ENCODE measurements around the gene SLC9B1.
"Not testable (repeated sequence)": the region's sequence is repeated elsewhere in the genome, so short reads cannot be mapped to it uniquely, and the experiment has no call there.

Gene SLC9B1

DNA sequence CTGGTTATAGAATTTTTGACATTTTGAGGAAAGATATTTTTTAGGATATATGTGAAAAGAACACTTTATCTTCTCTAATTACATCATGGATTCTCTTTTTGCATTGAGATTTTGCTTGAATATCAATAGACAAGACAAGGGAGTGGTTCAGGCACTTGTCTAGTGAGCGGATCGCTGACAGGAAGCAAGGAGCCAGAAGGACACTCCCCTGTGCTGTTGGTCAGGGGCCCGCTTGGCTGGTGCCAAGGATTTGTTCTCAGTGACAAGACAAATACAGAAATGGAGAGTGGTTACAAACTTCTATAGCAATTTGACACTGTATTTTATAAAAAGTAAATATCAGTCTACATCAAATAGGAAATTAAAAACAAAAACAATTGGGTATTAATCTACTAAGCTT is 60.0 kb downstream of the SLC9B1 start:
- Mint-ChIP-seq H3K27me3 (no peaks in the 10 kb centered on the region), H3K36me3 (peaks cover 27% of the 10 kb centered on the region), H3K27ac (no peak overlapping the region), H3K9me3 (peaks cover 11% of the 10 kb centered on the region), H3K4me3 (no peak overlapping the region), H3K4me1 (no peaks in the 10 kb centered on the region)
- ATAC-seq = no peak

GRCh38 chr4:102945066-102945465 is 74.4 kb downstream of the SLC9B1 start:
- H3K4me1 Mint-ChIP-seq = no peaks in the 10 kb centered on the region
- no peak overlapping the region for H3K27ac Mint-ChIP-seq
- peaks cover 12% of the 10 kb centered on the region for H3K9me3 Mint-ChIP-seq
- H3K36me3 Mint-ChIP-seq = peaks cover 36% of the 10 kb centered on the region
- no peak for ATAC-seq
- H3K27me3 Mint-ChIP-seq = no peaks in the 10 kb centered on the region
- H3K4me3 Mint-ChIP-seq = no peak overlapping the region

GRCh38 chr4:102938063-102938462 is 81.4 kb downstream of the SLC9B1 start:
- not testable (repeated sequence) for H3K27ac Mint-ChIP-seq, H3K9me3 Mint-ChIP-seq, ATAC-seq, H3K4me3 Mint-ChIP-seq, H3K4me1 Mint-ChIP-seq, H3K27me3 Mint-ChIP-seq
- H3K36me3 Mint-ChIP-seq = peaks cover 43% of the 10 kb centered on the region

- H3K9me3 Mint-ChIP-seq = no peaks in the 10 kb centered on the region
- H3K4me3 Mint-ChIP-seq = no peak overlapping the region
- peaks cover 24% of the 10 kb centered on the region for H3K36me3 Mint-ChIP-seq
- no peaks in the 10 kb centered on the region for H3K4me1 Mint-ChIP-seq
- H3K27me3 Mint-ChIP-seq = no peaks in the 10 kb centered on the region
- H3K27ac Mint-ChIP-seq = no peak overlapping the region
- ATAC-seq = no peak
Measured at GRCh38 chr4:102935716-102936115, 83.8 kb downstream of the SLC9B1 start.

- not testable (repeated sequence) for H3K27me3 Mint-ChIP-seq, ATAC-seq
Measured at GRCh38 chr4:102919697-102920096, 99.8 kb downstream of the SLC9B1 start.

DNA sequence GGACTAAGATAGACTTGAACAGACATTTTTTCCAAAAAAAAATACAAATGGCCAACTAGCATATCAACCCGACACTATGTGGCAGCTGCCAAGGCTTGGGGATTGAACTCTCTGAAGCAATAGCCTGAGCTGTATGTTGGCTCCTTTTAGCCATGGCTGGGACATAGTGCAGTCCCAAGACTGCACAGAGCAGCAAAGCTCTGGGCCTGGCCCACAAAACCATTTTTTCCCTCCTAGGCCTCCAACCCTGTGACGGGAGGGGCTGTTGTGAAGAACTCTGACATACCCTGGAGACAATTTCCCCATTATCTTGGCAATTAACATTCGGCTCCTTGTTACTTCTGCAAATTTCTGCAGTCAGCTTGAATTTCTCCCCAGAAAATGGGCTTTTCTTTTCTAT is 100.6 kb downstream of the SLC9B1 start:
- no peaks in the 10 kb centered on the region for H3K27me3 Mint-ChIP-seq
- no peak overlapping the region for H3K27ac Mint-ChIP-seq
- H3K4me1 Mint-ChIP-seq = no peaks in the 10 kb centered on the region
- no peak for ATAC-seq
- peaks cover 70% of the 10 kb centered on the region for H3K36me3 Mint-ChIP-seq
- H3K4me3 Mint-ChIP-seq = no peak overlapping the region
- H3K9me3 Mint-ChIP-seq = peaks cover 33% of the 10 kb centered on the region

More at GRCh38 chr4:102919697-102920096, 99.8 kb downstream of the SLC9B1 start:
- peaks cover 27% of the 10 kb centered on the region for H3K9me3 Mint-ChIP-seq
- not testable (repeated sequence) for H3K4me3 Mint-ChIP-seq, H3K4me1 Mint-ChIP-seq, H3K27ac Mint-ChIP-seq
- peaks cover 64% of the 10 kb centered on the region for H3K36me3 Mint-ChIP-seq

DNA sequence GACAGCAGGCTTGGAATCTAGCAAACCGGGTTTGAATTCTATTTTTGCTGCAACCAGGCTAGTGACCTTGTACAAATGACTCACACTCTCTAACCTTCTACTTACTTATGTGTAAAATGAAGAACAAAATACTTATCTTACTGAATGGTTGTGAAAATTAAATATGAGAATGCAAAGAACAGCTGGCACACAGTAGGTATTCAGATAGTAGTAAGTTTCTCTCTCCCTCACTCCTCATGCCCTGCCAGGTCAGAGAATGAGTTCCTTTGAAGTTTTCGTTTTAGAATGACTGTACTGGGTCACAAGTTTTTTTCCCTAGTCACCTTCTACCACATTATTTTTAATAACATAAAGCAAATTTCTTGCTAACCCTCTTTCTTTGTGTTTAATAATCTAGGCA is 117.7 kb downstream of the SLC9B1 start:
- H3K27me3 Mint-ChIP-seq = no peaks in the 10 kb centered on the region
- H3K4me3 Mint-ChIP-seq = no peak overlapping the region
- no peaks in the 10 kb centered on the region for H3K9me3 Mint-ChIP-seq
- no peak for ATAC-seq
- H3K36me3 Mint-ChIP-seq = no peaks in the 10 kb centered on the region
- no peaks in the 10 kb centered on the region for H3K4me1 Mint-ChIP-seq
- H3K27ac Mint-ChIP-seq = no peak overlapping the region

GRCh38 chr4:102897610-102898009 is 121.9 kb downstream of the SLC9B1 start:
- H3K27me3 Mint-ChIP-seq, H3K4me3 Mint-ChIP-seq, H3K9me3 Mint-ChIP-seq, ATAC-seq, H3K36me3 Mint-ChIP-seq, H3K4me1 Mint-ChIP-seq, H3K27ac Mint-ChIP-seq: not testable (repeated sequence)

- H3K4me1 Mint-ChIP-seq, H3K27me3 Mint-ChIP-seq, ATAC-seq, H3K27ac Mint-ChIP-seq, H3K36me3 Mint-ChIP-seq, H3K9me3 Mint-ChIP-seq, H3K4me3 Mint-ChIP-seq: not testable (repeated sequence)
Measured at GRCh38 chr4:102896547-102896946, 123.0 kb downstream of the SLC9B1 start.

DNA sequence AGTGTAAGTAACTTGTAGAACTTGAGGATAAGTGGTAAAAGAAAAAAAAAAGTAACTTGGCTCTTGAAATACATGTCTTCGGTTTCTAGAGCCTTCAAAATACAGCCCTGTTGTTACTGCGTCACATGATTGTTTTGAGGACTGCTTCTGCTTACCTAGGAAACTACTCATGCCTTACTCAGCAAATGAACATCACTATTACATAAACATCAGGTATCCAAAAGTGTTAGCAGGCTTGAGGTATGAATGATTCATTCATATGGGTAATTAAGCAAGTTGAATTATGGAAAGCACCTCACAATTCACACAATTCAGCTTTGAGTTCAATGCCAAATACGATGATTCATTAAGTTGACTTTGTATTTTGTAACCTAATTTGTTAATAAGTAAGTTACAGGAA is 129.6 kb downstream of the SLC9B1 start:
- not testable (repeated sequence) for H3K36me3 Mint-ChIP-seq

GRCh38 chr4:102888570-102888969 is 130.9 kb downstream of the SLC9B1 start:
- not testable (repeated sequence) for H3K27ac Mint-ChIP-seq, H3K4me1 Mint-ChIP-seq, H3K36me3 Mint-ChIP-seq, H3K27me3 Mint-ChIP-seq, ATAC-seq, H3K4me3 Mint-ChIP-seq, H3K9me3 Mint-ChIP-seq

More for the DNA sequence above, 129.6 kb downstream of the SLC9B1 start:
- not testable (repeated sequence) for H3K27ac Mint-ChIP-seq, H3K9me3 Mint-ChIP-seq, H3K4me3 Mint-ChIP-seq, H3K4me1 Mint-ChIP-seq, H3K27me3 Mint-ChIP-seq, ATAC-seq

GRCh38 chr4:102883278-102883677 is 136.2 kb downstream of the SLC9B1 start:
- no peak overlapping the region for H3K27ac Mint-ChIP-seq
- H3K36me3 Mint-ChIP-seq = peaks cover 22% of the 10 kb centered on the region
- H3K9me3 Mint-ChIP-seq = no peaks in the 10 kb centered on the region
- no peak overlapping the region for H3K4me3 Mint-ChIP-seq
- H3K27me3 Mint-ChIP-seq = no peaks in the 10 kb centered on the region
- no peak for ATAC-seq
- no peaks in the 10 kb centered on the region for H3K4me1 Mint-ChIP-seq

GRCh38 chr4:102881343-102881742 is 138.2 kb downstream of the SLC9B1 start:
- no peak overlapping the region for H3K27ac Mint-ChIP-seq
- no peak overlapping the region for H3K4me3 Mint-ChIP-seq
- no peaks in the 10 kb centered on the region for H3K9me3 Mint-ChIP-seq
- no peaks in the 10 kb centered on the region for H3K27me3 Mint-ChIP-seq
- peaks cover 34% of the 10 kb centered on the region for H3K36me3 Mint-ChIP-seq
- no peak for ATAC-seq
- H3K4me1 Mint-ChIP-seq = no peaks in the 10 kb centered on the region

GRCh38 chr4:102878901-102879300 is 140.6 kb downstream of the SLC9B1 start:
- Mint-ChIP-seq H3K4me3 (no peak overlapping the region), H3K27me3 (no peaks in the 10 kb centered on the region), H3K4me1 (peaks cover 4% of the 10 kb centered on the region), H3K9me3 (no peaks in the 10 kb centered on the region), H3K27ac (no peak overlapping the region), H3K36me3 (peaks cover 51% of the 10 kb centered on the region)
- no peak for ATAC-seq

- not testable (repeated sequence) for H3K4me1 Mint-ChIP-seq, H3K27me3 Mint-ChIP-seq, H3K9me3 Mint-ChIP-seq, H3K27ac Mint-ChIP-seq, ATAC-seq, H3K4me3 Mint-ChIP-seq
- peaks cover 53% of the 10 kb centered on the region for H3K36me3 Mint-ChIP-seq
Measured at GRCh38 chr4:102878349-102878748, 141.2 kb downstream of the SLC9B1 start.

GRCh38 chr4:102877477-102878106 is 141.9 kb downstream of the SLC9B1 start:
- not testable (repeated sequence) for ATAC-seq, H3K27ac Mint-ChIP-seq, H3K27me3 Mint-ChIP-seq, H3K9me3 Mint-ChIP-seq, H3K4me3 Mint-ChIP-seq
- H3K36me3 Mint-ChIP-seq = peaks cover 57% of the 10 kb centered on the region
- H3K4me1 Mint-ChIP-seq = peaks cover 17% of the 10 kb centered on the region

GRCh38 chr4:102871772-102872171 is 147.7 kb downstream of the SLC9B1 start:
- no peaks in the 10 kb centered on the region for H3K9me3 Mint-ChIP-seq
- peaks cover 41% of the 10 kb centered on the region for H3K36me3 Mint-ChIP-seq
- no peak overlapping the region for H3K4me3 Mint-ChIP-seq
- peaks cover 34% of the 10 kb centered on the region for H3K4me1 Mint-ChIP-seq
- H3K27ac Mint-ChIP-seq = no peak overlapping the region
- ATAC-seq = no peak
- no peaks in the 10 kb centered on the region for H3K27me3 Mint-ChIP-seq

Measured in stimulated activated memory B cell treated with anti-CD40 and anti-IgM and Interleukin-4, amounts not matched to agents 10 μg/mL and 1 μg/mL and 100 μg/mL, for 72 hours (primary cell).